Transverse colon (tissue), 4 donors: Measurements from ENCODE around the gene SGIP1.

Experiments used
- CTCF ChIP-seq, 5 experiments: fragments of 200-600 bp in 3 of 5; fragments of 450-650 bp in 2 of 5; sonication (generic) in 3 of 5; IDR thresholded peaks; 1 replicate in 2 of 5; 2 replicates in 3 of 5; pipeline ENCODE4 v1.5.1; 2016 to 2017; ENCODE audit warnings: antibody characterized with exemption in 5 of 5, inconsistent platforms in 3 of 5, mild to moderate bottlenecking in 2 of 5, moderate library complexity in 1 of 5
- POLR2A ChIP-seq: fragments of 450-650 bp; IDR thresholded peaks from one replicate; pipeline ENCODE4 v1.6.1; 2016; ENCODE audit warnings: antibody characterized with exemption, mild to moderate bottlenecking, moderate library complexity
- POLR2AphosphoS5 ChIP-seq, 3 donors: sonication (generic); formaldehyde crosslinking; IDR thresholded peaks; one replicate each; pipeline ENCODE4 v1.6.1; 2016; ENCODE audit warnings: antibody characterized with exemption in 3 of 3

- TF ChIP-seq POLR2A (no peak), POLR2AphosphoS5 (IDR thresholded peaks at IDR 0.05) (no peak), CTCF (IDR thresholded peaks at IDR 0.05) (no peak)
Measured at GRCh38 chr1:66489972-66490601, 43.9 kb upstream of the SGIP1 start.
